Smooth muscle cell (in vitro differentiated cells): ENCODE data around the gene JMJD7. TPM values are rescaled to one million over a fixed set of nuclear protein-coding genes. Genes with fewer than 3 reads are reported as not detected.

Source experiments
- DNase-seq: peaks from one replicate; lab custom pipeline; 2025; ENCODE audit not compliant: unreplicated experiment; lab: John Stamatoyannopoulos, UW
- H2AFZ ChIP-seq: fragments of 200-600 bp; sonication (generic); 2 replicates; pipeline ENCODE4 v1.6.0; 2016; ENCODE audit warnings: antibody characterized with exemption, low read depth, mild to moderate bottlenecking
- H3F3A ChIP-seq: fragments of 200-600 bp; sonication (generic); 2 replicates; pipeline ENCODE4 v1.6.0; 2017; ENCODE audit warnings: antibody characterized with exemption, low read depth
- H3K27ac ChIP-seq: fragments of 200-600 bp; sonication (generic); 2 replicates; pipeline ENCODE4 v1.5.1; 2016; ENCODE audit warnings: low read depth, mild to moderate bottlenecking
- H3K27me3 ChIP-seq: fragments of 200-600 bp; sonication (generic); 2 replicates; pipeline ENCODE4 v1.6.1; 2016; ENCODE audit warnings: low read depth, mild to moderate bottlenecking
- H3K36me3 ChIP-seq: fragments of 200-600 bp; sonication (generic); 2 replicates; pipeline ENCODE4 v1.5.1; 2016; ENCODE audit warnings: low read depth
- H3K4me1 ChIP-seq: fragments of 200-600 bp; sonication (generic); 2 replicates; pipeline ENCODE4 v1.5.1; 2016; ENCODE audit warnings: low read depth
- H3K4me2 ChIP-seq: fragments of 200-600 bp; sonication (generic); 2 replicates; pipeline ENCODE4 v1.6.0; 2016; ENCODE audit warnings: mild to moderate bottlenecking
- H3K4me3 ChIP-seq: fragments of 200-600 bp; sonication (generic); 2 replicates; pipeline ENCODE4 v1.5.1; 2016; ENCODE audit warnings: mild to moderate bottlenecking
- H3K79me2 ChIP-seq: fragments of 200-600 bp; sonication (generic); 2 replicates; pipeline ENCODE4 v1.6.0; 2016; ENCODE audit warnings: low read depth, mild to moderate bottlenecking
- H3K9ac ChIP-seq: fragments of 200-600 bp; sonication (generic); 2 replicates; pipeline ENCODE4 v1.6.0; 2016; ENCODE audit warnings: low read depth
- H3K9me3 ChIP-seq: fragments of 200-600 bp; sonication (generic); replicated peaks from 2 replicates; pipeline ENCODE4 v1.5.1; 2016; ENCODE audit warnings: low read depth
- H4K20me1 ChIP-seq: fragments of 200-600 bp; sonication (generic); 2 replicates; pipeline ENCODE4 v1.6.0; 2016; ENCODE audit warnings: low read depth
- CTCF ChIP-seq: fragments of 200-600 bp; sonication (generic); IDR thresholded peaks from 2 replicates; pipeline ENCODE4 v1.5.1; 2017; ENCODE audit warnings: borderline replicate concordance, mild to moderate bottlenecking, antibody characterized with exemption; ENCODE audit not compliant: insufficient read depth, poor library complexity, severe bottlenecking
- WGBS: methylation state at CpG from one replicate; pipeline ENCODE4 v1.1.7; 2016; ENCODE audit warnings: low lambda C conversion rate; 5-methylcytosine and 5-hydroxymethylcytosine counted together
- polyA plus RNA-seq: library from polyadenylated mRNA; unstranded; fragments of >200 nt; fragmentation: Nextera tagmentation; extraction: Ambion mirVana; gene quantifications from 2 replicates; pipeline ENCODE4 v1.2.1, GENCODE V29; 2016
- total RNA-seq: library from RNA; depleted of rRNA; stranded (reverse); fragments of >200 nt; gene quantifications from 2 replicates; pipeline ENCODE4 v1.2.3, GENCODE V29; 2014

JMJD7 gene
- total RNA-seq (5.0 TPM in 1 of 2 replicates, not detected in the other), polyA plus RNA-seq (3.3 and 7.8 TPM in 2 replicates)

DNA sequence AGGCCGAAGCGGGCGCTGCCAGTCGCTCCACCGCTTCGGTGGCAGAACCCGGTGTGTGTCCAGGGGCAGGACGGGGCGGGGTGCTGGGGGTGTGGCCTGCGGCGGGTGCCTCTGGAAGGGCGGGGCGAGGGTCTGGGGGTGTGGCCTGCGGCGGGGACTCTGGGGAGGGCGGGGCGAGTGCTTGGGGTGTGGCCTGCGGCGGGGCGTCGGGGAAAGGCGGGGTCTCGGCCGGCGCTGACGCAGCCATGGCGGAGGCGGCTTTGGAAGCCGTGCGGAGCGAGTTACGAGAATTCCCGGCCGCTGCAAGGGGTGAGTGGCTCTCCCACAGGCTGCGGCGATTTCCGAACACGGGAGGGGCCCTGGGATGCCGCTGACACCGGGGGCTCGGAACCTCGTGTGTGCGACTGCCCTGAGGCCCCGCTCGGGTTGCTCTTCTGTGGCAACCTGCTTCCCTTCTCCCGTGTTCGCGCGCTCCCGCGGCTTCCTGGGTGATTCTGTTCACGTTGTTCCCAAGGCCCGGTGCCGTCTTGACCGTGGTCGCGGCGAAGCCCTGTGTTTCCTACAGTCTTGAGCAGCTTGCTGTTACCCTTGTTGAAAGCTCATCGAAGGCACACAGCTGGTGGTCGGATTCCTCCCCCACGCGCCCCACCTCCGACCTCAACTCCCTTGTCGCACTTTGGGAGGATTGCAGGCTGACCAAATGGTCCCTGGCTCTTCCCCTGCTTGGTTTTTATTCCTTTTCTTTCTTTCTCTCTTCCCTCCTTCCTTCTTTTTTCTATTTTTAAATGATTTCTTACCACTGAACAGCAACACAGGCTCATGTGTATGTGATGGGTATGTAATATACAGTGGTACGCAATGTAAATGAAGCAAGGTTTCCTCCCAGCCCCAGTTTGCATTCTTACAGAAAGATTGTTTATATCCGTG, at the start of gene JMJD7:
JMJD7 (plus strand) TSS at position 213 of the 927 bp plus-strand sequence; CDS start at position 246, 33 bp downstream.
- Histone ChIP-seq H4K20me1 (no peaks in the 10 kb centered on the region), H2AFZ (peak within 1 kb of the TSS; percentile 61), H3K27me3 (no peaks in the 10 kb centered on the region), H3K9me3 (no peaks in the 10 kb centered on the region), H3K27ac (peak within 1 kb of the TSS; percentile 81), H3K9ac (peak within 1 kb of the TSS; percentile 88), H3K4me3 (peak within 1 kb of the TSS; percentile 77), H3K4me2 (peak within 1 kb of the TSS; percentile 93), H3K79me2 (no peaks in the 10 kb centered on the region), H3K36me3 (no peaks in the 10 kb centered on the region), H3F3A (no peaks in the 10 kb centered on the region), H3K4me1 (peaks cover 5% of the 10 kb centered on the region)
- no peak for TF ChIP-seq CTCF
- WGBS: 1% methylated on average over 33 of the region's 66 CpGs
- peak; percentile 96 for DNase-seq

GRCh38 chr15:41778521-41778920, 49.4 kb upstream of the JMJD7 start:
- Histone ChIP-seq H2AFZ (no peak overlapping the region), H3K9me3 (no peaks in the 10 kb centered on the region), H3K9ac (no peak overlapping the region), H3K4me1 (peaks cover 40% of the 10 kb centered on the region), H3K4me2 (peak overlapping the region; percentile 37), H3K4me3 (no peak overlapping the region), H3F3A (peaks cover 27% of the 10 kb centered on the region), H3K36me3 (no peaks in the 10 kb centered on the region), H3K79me2 (peaks cover 25% of the 10 kb centered on the region), H4K20me1 (peaks cover 73% of the 10 kb centered on the region), H3K27ac (peak overlapping the region; percentile 34), H3K27me3 (no peaks in the 10 kb centered on the region)
- WGBS: 72% methylated on average over 1 of the region's 1 CpG
- TF ChIP-seq CTCF: no peak
- no peak for DNase-seq

DNA sequence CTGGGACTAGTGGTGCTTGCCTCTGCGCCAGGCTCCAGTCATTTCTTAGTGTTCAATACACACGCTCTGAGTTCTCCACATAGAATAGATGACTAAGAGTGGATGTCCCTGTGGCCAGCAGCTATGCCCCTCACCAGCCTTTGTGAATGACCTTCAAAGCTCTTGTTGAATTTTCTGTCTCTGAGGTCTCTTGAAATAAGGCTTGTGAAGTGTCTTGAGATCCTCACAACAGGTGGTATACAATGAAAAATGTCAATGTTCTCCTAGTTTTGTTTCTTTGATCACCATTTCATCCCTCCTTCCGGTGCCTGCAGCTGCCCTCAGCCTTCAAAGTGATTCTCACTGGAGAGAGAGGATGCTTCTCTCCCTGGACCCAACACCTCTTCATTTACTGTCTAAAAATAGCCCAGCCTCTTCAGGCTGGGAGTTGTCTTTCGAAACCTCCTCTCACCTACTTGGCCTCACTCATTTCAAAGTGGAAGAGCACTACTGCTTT, 48.2 kb upstream of the JMJD7 start:
- no peaks in the 10 kb centered on the region for H3K27me3 ChIP-seq
- H3K27ac ChIP-seq: peak overlapping the region; percentile 48
- H2AFZ ChIP-seq: no peak overlapping the region
- H4K20me1 ChIP-seq: peaks cover 74% of the 10 kb centered on the region
- peak overlapping the region; percentile 38 for H3K4me2 ChIP-seq
- peaks cover 40% of the 10 kb centered on the region for H3K4me1 ChIP-seq
- H3K9me3 ChIP-seq: no peaks in the 10 kb centered on the region
- H3K9ac ChIP-seq: no peak overlapping the region
- H3K79me2 ChIP-seq: peaks cover 32% of the 10 kb centered on the region
- H3K36me3 ChIP-seq: no peaks in the 10 kb centered on the region
- DNase-seq: no peak
- no peak overlapping the region for H3K4me3 ChIP-seq
- no peak for TF ChIP-seq CTCF
- peaks cover 23% of the 10 kb centered on the region for H3F3A ChIP-seq
- WGBS: 80% methylated on average over 4 of the region's 4 CpGs
